Ecto neural progenitor cell (in vitro differentiated cells): ENCODE measurements around the gene ARHGEF17.

Experiments used
- DNase-seq: peaks from one replicate; pipeline ENCODE4 v3.0.0-alpha.2; 2018; ENCODE audit warnings: low spot score

ARHGEF17 gene

GRCh38 chr11:73312851-73313327 is 4.8 kb downstream of the ARHGEF17 start:
- DNase-seq, result no peak

- no peak for DNase-seq
Observed at GRCh38 chr11:73313652-73314051, 5.6 kb downstream of the ARHGEF17 start.

DNA sequence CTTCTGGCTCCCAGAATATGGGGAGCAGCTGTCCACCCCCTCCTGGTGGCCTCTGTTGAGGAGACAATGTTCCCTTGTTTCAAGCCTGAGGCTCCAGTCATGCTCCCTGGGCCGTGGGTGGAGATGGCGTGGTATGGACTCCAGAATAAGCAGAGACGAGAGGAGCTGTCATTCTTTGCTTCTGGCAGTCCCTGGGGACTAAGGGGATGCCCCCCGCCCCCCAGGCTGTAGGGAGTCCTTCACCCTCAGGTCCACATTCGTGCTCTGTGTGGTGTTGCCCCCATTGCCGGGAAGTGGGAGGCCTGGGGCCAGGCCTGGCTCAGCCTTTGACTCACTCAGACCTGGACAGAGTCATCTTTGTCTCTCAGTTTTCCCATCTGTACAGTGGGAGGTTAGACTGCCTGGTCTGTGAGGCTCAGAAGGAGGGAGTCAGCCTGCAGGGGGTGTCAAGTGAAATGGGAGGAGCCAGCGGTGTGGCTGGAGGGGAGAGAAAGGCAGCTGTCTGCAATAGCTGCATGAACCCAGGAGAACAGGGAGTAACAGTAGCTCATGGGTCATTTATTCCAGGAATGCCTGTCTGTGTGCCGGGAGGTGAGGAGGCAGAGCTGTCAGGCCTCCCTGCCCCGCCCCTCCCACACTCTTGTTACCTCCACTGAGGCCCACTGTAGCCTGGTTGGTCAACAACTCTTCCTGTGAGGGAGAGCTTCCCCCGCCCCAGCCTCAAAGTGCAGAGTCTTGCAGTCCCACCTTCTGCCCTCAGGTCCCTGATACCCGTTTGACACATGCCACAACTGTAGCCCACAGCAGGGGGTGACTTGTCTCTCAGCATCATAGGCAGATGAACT is 6.3 kb downstream of the ARHGEF17 start:
- no peak for DNase-seq

DNA sequence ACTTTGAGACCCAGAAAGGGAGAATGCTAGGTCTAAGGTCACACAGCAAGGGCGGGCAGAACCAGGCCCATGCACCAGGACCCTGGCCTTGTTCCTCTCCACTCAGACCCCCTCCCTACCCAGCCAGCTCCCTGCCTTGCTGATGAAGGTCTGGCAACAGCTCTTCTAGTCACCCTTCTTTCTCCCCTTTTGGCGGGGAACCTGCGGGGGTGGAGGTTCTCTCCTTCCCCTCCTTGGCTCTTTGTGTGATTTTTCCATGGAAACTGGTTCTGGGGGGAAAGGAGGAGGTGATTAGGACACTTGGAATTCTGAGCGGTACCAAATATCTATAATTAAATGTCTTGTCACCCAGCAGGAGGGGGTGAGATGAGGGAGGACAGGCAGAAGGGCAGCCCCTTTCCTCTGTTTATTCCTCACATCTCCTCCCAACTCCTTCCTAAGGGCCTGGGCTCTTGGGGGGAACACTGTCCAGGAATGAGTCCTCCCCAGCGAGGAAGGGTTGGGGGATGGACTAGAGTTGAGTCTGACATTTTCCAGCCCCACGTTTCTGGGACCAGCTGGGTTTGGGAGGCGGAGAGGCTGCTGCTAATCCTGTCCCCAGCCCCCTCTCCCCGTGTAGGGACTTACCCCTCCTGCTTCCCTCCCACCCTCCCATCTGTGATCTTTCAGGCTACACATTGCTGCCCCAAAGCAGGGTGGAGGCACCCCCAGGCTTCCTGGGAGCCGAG is 7.4 kb downstream of the ARHGEF17 start:
- no peak for DNase-seq

DNA sequence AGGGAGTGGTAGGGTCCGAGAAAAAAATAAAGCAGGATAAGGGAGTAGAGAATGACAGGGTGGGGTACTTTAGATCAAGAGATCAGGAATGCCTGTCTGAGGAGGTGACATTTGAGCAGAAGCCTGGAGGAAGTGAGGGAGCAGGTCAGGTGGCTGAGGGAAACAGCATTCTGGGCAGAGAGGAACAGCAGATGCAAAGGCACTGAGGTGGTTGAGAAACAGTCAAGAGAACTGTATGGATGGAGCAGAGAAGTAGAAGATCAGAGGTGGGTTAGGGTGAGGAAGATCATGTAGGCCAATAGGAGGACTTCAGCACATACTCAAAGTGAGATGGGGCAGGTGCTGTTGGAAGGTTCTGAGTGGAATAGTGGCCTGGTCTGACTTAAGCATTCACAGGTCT is 8.3 kb downstream of the ARHGEF17 start:
- DNase-seq, result no peak

GRCh38 chr11:73317373-73317772 is 9.3 kb downstream of the ARHGEF17 start:
- no peak for DNase-seq

GRCh38 chr11:73317803-73318202 is 9.7 kb downstream of the ARHGEF17 start:
- DNase-seq, result no peak

GRCh38 chr11:73318501-73319011 is 10.5 kb downstream of the ARHGEF17 start:
- no peak for DNase-seq

DNA sequence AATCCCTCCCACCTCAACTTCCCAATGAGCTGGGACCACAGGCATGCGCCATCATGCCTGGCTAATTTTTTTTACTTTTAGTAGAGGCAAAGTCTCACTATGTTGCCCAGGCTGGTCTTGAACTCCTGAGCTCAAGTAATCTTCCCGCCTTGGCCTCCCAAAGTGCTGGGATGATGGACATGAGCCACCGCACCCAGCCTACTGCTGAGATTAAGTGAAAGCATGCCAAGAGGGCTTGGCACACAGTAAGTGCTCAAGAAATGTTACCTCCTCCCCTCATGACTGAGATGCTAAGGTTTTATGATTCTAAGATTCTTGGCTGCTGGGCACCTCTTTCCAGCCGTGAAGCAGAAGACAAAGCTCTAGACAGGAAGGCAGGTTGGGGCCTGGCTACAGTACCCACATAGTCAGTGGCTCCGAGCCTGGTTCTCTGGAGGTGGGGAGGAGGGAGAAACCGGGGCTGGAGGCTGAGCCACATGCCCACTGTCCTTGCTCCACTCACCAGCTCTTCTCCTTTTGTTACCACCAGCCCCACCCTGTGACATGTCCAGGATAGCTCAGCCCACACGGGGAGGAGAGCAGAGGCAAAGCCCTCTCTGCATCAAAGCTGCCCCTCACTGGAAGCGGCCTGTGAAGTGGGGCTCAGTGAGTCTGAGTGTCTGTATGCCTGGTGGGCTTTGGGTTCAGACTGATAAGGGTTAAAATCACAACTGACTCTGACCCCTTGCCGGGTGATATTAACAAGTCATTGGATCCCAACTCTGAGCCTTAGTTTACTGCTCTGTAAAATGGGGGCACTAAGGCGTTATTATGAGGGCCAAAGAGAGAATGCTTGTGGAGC is 12.9 kb downstream of the ARHGEF17 start:
- DNase-seq, result no peak

- DNase-seq, result no peak
Observed at GRCh38 chr11:73321604-73322381, 13.7 kb downstream of the ARHGEF17 start.

DNA sequence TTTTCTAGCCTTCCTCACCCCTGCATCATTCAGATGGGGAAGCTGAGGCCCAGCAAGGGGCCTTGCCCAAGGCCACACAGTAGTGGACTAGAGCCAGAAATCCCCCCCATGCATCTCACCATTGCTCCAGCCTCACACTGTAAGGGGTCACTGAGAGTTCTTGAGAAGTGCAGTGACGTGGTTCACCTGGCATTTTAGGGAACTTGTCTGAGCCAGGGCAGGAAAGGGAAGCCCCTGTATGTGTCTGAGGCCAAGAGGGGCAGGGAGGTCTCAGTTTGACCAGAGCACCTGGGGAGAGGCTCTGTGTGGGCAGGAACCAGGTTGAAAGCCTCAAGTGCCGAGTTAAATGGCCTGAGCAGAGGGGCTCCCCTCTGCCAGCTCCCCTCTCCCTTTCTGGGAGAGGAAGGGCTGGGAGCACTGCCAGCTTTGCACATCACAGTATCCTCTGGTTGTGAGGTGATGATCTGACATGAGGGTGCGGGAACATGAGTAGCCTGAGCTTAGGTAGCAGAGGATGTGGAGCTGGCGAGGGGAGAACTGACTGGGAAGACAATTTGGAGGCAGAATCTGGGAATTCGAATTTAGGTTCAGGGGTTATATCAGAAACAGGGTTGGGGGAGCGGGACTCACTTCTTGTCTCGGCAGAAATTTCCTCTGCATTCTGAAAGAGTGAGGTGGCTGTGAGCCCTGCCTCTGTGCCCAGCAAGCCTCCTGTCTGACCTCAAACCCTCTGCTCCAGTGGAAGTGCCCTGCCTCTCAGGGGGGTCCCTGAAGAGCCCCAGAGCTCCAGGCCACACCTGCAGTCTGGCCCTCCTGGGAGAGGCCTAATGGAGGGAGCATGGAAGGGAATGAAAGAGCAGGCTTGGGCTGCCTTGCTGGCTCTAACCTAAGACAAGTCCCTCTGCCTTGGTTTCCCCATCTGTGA is 14.6 kb downstream of the ARHGEF17 start:
- DNase-seq, result no peak

GRCh38 chr11:73323464-73323863 is 15.4 kb downstream of the ARHGEF17 start:
- peak; percentile 84 for DNase-seq

DNA sequence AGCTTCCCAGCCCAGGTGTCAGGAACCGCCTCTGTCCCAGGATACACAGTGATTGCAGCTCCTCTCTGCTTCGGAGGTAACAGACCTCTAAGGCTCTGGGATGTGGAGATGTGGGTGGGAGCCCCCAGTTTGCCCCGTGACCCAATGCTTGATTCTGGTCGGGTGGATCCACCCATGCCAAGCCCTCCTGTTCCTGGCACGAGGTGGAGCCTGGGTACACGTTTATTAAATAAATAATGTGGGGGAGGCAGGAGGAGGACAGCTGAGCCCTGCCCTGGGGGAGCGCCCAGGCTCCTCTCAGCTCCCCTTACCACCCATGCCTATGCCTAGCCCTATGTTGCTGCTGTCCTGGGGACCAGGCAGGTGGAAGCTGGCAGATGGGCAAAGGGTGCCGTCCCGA is 16.0 kb downstream of the ARHGEF17 start:
- DNase-seq, result no peak

DNA sequence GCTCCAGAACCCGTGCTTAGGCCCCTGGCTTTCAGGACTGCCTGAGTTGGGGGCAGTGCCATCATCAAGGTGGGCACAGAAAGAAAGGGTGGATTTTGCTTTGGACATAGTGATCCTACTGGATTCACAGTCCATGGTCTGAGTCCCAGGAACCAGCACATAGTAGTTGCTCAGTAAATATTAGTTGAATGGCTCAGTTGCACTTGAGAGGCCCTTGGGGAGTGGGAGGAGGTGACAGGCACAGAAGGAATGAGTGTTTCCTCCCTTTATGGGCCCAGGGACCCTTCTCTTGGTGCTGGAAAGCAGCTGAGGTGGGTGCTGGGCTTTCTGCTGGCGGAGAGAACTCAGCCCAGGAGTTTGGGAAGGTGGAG is 16.6 kb downstream of the ARHGEF17 start:
- DNase-seq, result no peak

GRCh38 chr11:73325036-73325981 is 17.2 kb downstream of the ARHGEF17 start:
- DNase-seq, result no peak

DNA sequence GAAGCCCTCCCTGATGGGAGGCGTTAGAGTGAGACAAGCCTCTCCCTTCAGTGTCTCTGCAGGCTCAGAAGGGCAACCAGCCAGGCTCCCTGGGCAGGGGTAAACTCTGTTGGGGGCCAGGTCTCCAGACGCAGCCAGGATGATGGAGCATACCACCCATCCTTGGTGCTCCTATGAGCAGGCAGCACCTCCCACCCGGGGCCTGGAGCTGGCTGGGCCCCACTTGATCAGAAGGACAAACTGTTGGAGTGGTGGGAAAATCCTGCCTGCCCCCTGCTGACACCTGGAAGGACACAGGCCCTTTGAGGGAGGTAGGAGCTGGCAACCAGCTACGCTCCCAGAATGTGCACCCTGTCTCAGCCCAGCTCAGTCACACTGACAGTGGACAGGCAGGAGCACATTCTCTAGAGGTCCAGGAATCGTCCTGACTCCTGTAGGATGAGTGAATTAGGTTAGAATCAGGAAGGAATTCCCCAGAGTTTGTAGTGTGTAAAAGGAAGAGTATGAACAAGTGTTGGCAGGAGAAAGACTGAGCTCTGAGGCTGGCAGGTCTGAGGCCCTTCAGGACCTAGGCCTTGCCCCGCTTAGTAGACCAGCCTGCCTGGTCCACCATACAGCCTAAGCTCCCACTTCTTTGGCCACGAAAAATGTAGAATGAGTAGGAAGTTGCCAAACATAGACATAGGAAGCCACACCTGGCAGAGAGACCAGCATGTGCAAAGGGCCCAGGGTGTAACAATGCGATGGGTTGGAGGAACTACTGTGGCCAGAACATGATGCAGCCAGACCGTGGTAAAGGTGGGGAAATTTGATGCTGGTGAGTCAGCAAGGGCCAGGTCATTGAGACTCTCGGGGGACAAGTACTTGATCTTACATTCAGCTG is 19.1 kb downstream of the ARHGEF17 start:
- no peak for DNase-seq

DNA sequence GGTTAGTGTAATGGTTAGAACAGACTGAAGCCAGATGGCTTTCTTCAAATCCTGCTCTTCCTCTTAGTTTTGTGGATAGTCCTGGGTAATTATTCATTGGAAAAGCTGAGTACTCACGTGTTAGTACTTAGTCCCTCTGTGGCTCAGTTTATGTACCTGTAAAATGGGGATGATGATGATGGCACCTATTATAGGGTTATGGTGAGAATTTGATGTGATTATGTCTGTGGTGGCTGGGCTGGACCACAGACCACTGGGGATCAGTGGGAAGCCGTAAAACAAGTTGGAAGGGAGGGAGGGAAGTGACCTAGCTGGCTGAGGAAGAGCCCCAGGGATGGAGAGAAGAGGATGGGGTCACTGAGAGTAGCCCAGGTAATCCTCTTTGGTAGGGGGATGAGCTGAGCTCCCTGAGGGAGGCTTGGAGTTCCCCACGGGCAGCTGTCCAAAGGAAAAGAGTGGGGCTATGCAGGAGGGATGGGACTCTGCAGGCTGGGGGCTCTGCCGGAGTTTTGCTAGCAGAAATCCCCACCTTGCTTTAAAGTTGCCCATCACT is 19.8 kb downstream of the ARHGEF17 start:
- DNase-seq, result no peak

GRCh38 chr11:73330569-73331093 is 22.6 kb downstream of the ARHGEF17 start:
- DNase-seq, result no peak
